Stimulated activated CD4-positive, alpha-beta T cell treated with anti-CD3 and anti-CD28 coated beads, Interleukin-4, amount 100 ng/mL, for 24 hours (primary cell): ENCODE measurements around the gene CCNA1.

ENCODE experiments used
- DNase-seq: peaks from one replicate; pipeline ENCODE4 v3.0.0-alpha.2; 2020

The CCNA1 gene

GRCh38 chr13:36454987-36455386, 22.7 kb downstream of the CCNA1 start:
- no peak for DNase-seq

- no peak for DNase-seq
Measured at GRCh38 chr13:36456577-36456976, 24.3 kb downstream of the CCNA1 start.

- DNase-seq: no peak
Measured at GRCh38 chr13:36461506-36461905, 29.2 kb downstream of the CCNA1 start.

- no peak for DNase-seq
Measured at GRCh38 chr13:36475468-36475867, 43.2 kb downstream of the CCNA1 start.

GRCh38 chr13:36476661-36477060, 44.4 kb downstream of the CCNA1 start:
- DNase-seq: no peak

GRCh38 chr13:36480726-36481427, 48.6 kb downstream of the CCNA1 start:
- DNase-seq: no peak

- no peak for DNase-seq
Measured at GRCh38 chr13:36490055-36490454, 57.8 kb downstream of the CCNA1 start.
